GM18498 (cell line): ENCODE results near the gene SPRR3.

ENCODE experiments used
- ATAC-seq: cut with Tn5 transposase; IDR thresholded peaks from one replicate; pipeline ENCODE4 v1.9.1; 2021; ENCODE audit warnings: mild to moderate bottlenecking, moderate library complexity; ENCODE audit not compliant: unreplicated experiment

Gene SPRR3

GRCh38 chr1:153001382-153001781, at the start of gene SPRR3:
SPRR3 (plus strand) TSS chr1:153001749; CDS start chr1:153003021, 1,272 bp downstream.
- ATAC-seq, result no peak

- ATAC-seq, result no peak
Observed at GRCh38 chr1:152953761-152954160, 47.8 kb upstream of the SPRR3 start.

- ATAC-seq, result no peak
Observed at GRCh38 chr1:152954436-152954835, 47.1 kb upstream of the SPRR3 start.

GRCh38 chr1:152957561-152957960, 44.0 kb upstream of the SPRR3 start:
- no peak for ATAC-seq

GRCh38 chr1:152959273-152959672, 42.3 kb upstream of the SPRR3 start:
- ATAC-seq, result no peak

- ATAC-seq, result no peak
Observed at GRCh38 chr1:152959801-152960451, 41.6 kb upstream of the SPRR3 start.

- ATAC-seq, result no peak
Observed at GRCh38 chr1:152960452-152961044, 41.0 kb upstream of the SPRR3 start.

- no peak for ATAC-seq
Observed at GRCh38 chr1:152961226-152961891, 40.2 kb upstream of the SPRR3 start.

GRCh38 chr1:152962876-152963415, 38.6 kb upstream of the SPRR3 start:
- no peak for ATAC-seq

GRCh38 chr1:152964536-152964935, 37.0 kb upstream of the SPRR3 start:
- no peak for ATAC-seq

GRCh38 chr1:152965853-152966252, 35.7 kb upstream of the SPRR3 start:
- ATAC-seq, result no peak

- ATAC-seq, result no peak
Observed at GRCh38 chr1:152967201-152967600, 34.3 kb upstream of the SPRR3 start.

GRCh38 chr1:152968248-152968647, 33.3 kb upstream of the SPRR3 start:
- ATAC-seq, result peak; percentile 91

- no peak for ATAC-seq
Observed at GRCh38 chr1:152969036-152969435, 32.5 kb upstream of the SPRR3 start.

GRCh38 chr1:152970495-152970894, 31.1 kb upstream of the SPRR3 start, which contains the start of gene SPRR4:
SPRR4 (plus strand) TSS chr1:152970648; CDS start chr1:152971891, 1,243 bp downstream.
- ATAC-seq, result no peak

GRCh38 chr1:152972196-152972886, 29.2 kb upstream of the SPRR3 start:
- ATAC-seq, result no peak

- no peak for ATAC-seq
Observed at GRCh38 chr1:152976688-152977087, 24.9 kb upstream of the SPRR3 start.

GRCh38 chr1:152977614-152978013, 23.9 kb upstream of the SPRR3 start:
- ATAC-seq, result no peak

- ATAC-seq, result no peak
Observed at GRCh38 chr1:152980676-152981075, 20.9 kb upstream of the SPRR3 start.

GRCh38 chr1:152981146-152981871, 20.2 kb upstream of the SPRR3 start:
- no peak for ATAC-seq

GRCh38 chr1:152982076-152982475, 19.5 kb upstream of the SPRR3 start:
- ATAC-seq, result no peak
